ENCODE data around the gene SORCS2. TPM values are rescaled to one million over a fixed set of nuclear protein-coding genes. Genes with fewer than 3 reads are reported as not detected.
A peak's percentile ranks its signal among the peaks of the same experiment; 100 is the strongest.

Gene SORCS2
- total and polyA plus RNA-seq, 4 donors = 0.05 to 8.4 (median 1.8) TPM

- DNase-seq (no peak), ATAC-seq (ENCODE audit: low FRiP score) (no peak)
- Histone ChIP-seq H3K4me3 (ENCODE audit: low read length in 2 of 2) (no peak overlapping the region), H3K27me3 (ENCODE audit: control insufficient read depth in 1 of 2, insufficient read depth in 2 of 2, low read length in 1 of 2) (no peaks in the 10 kb centered on the region), H3K9me3 (ENCODE audit: control insufficient read depth, low read length) (no peaks in the 10 kb centered on the region), H3K4me1 (ENCODE audit: control insufficient read depth in 1 of 2, insufficient read depth in 2 of 2, low read length in 2 of 2) (no peaks in the 10 kb centered on the region), H3K27ac (ENCODE audit: low read depth in 1 of 2, low read length in 2 of 2) (no peak overlapping the region), H3K36me3 (ENCODE audit: control insufficient read depth in 1 of 2, insufficient read depth in 2 of 2, low read length in 1 of 2) (no peaks in the 10 kb centered on the region)
- intact Hi-C loops (cut with DNase I) = no loop called here
- WGBS, 2 donors = 90 to 92% methylated on average over 11 of the region's 11 CpGs
Measured at GRCh38 chr4:7621252-7622035, 429.1 kb downstream of the SORCS2 start.

DNA sequence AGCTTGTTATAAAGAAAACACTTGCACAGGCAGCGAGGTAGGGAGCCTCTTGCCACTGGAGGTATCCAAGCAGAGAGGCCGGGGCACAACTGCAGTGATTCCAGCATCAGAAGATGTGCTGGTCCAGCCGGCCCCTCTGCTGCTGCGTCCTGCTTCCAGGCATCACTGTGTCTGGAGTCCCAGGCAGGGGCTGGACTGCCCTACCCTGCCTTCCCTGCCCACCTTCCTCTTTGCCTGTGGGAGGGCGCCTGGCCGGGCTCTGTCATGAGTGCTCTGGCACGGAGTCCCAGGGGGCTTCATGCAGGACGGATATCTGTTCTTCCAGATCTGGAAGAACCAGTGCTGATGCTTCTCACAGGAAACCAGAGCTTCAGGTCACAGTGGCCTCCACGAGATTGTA, 430.0 kb downstream of the SORCS2 start:
- Histone ChIP-seq H3K27me3 (ENCODE audit: control insufficient read depth in 1 of 2, insufficient read depth in 2 of 2, low read length in 1 of 2) (no peaks in the 10 kb centered on the region), H3K4me1 (ENCODE audit: control insufficient read depth in 1 of 2, insufficient read depth in 2 of 2, low read length in 2 of 2) (no peaks in the 10 kb centered on the region), H3K36me3 (ENCODE audit: control insufficient read depth in 1 of 2, insufficient read depth in 2 of 2, low read length in 1 of 2) (no peaks in the 10 kb centered on the region), H3K9me3 (ENCODE audit: control insufficient read depth, low read length) (no peaks in the 10 kb centered on the region), H3K4me3 (ENCODE audit: low read length in 2 of 2) (no peak overlapping the region), H3K27ac (ENCODE audit: low read depth in 1 of 2, low read length in 2 of 2) (no peak overlapping the region)
- ATAC-seq (ENCODE audit: low FRiP score) (no peak), DNase-seq (peak in 1 of 2 donors; percentile 69)
- 92% methylated on average over 9 of the region's 9 CpGs for WGBS, 2 donors
- intact Hi-C loops (cut with DNase I) = no loop called here

- Histone ChIP-seq H3K27ac (ENCODE audit: low read depth in 1 of 2, low read length in 2 of 2) (no peak overlapping the region), H3K9me3 (ENCODE audit: control insufficient read depth, low read length) (no peaks in the 10 kb centered on the region), H3K27me3 (ENCODE audit: control insufficient read depth in 1 of 2, insufficient read depth in 2 of 2, low read length in 1 of 2) (no peaks in the 10 kb centered on the region), H3K4me1 (ENCODE audit: control insufficient read depth in 1 of 2, insufficient read depth in 2 of 2, low read length in 2 of 2) (no peaks in the 10 kb centered on the region), H3K4me3 (ENCODE audit: low read length in 2 of 2) (no peak overlapping the region), H3K36me3 (ENCODE audit: control insufficient read depth in 1 of 2, insufficient read depth in 2 of 2, low read length in 1 of 2) (no peaks in the 10 kb centered on the region)
- intact Hi-C loops (cut with DNase I) = no loop called here
- ATAC-seq (ENCODE audit: low FRiP score) (no peak), DNase-seq (peak in 1 of 2 donors; percentile 61)
- WGBS, 2 donors = 90% methylated on average over 13 of the region's 13 CpGs
Measured at GRCh38 chr4:7623468-7623867, 431.1 kb downstream of the SORCS2 start.

DNA sequence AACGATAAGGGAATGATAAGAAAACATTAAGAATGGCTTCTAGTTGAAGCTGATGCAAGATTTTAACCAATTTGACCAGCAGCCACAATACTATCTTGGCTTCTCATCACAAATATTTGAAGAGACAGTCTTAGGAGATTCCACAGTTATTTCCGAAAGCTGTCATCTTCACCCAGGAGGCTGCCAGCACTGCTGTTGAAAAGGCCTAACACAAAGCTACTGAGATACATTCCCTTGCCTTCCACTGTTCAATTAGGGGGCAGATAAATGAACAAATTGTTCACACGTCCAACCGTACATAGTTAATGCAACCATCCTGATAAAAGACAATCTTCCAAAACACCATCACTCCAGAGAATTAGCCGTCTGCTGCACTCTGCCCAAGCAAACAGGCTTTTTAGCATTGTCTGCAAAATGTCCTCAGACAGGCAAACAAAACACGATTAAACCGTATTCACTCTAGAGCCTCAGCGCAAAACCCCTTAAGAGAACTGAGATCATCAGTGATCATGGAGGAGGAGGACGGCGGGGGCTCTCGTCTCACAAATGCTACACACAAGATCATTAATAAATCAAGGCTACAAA, 432.1 kb downstream of the SORCS2 start:
- no peak for DNase-seq
- Histone ChIP-seq H3K4me3 (ENCODE audit: low read length in 2 of 2) (no peak overlapping the region), H3K27ac (ENCODE audit: low read depth in 1 of 2, low read length in 2 of 2) (no peak overlapping the region), H3K9me3 (ENCODE audit: control insufficient read depth, low read length) (no peaks in the 10 kb centered on the region), H3K4me1 (ENCODE audit: control insufficient read depth in 1 of 2, insufficient read depth in 2 of 2, low read length in 2 of 2) (no peaks in the 10 kb centered on the region), H3K27me3 (ENCODE audit: control insufficient read depth in 1 of 2, insufficient read depth in 2 of 2, low read length in 1 of 2) (no peaks in the 10 kb centered on the region), H3K36me3 (ENCODE audit: control insufficient read depth in 1 of 2, insufficient read depth in 2 of 2, low read length in 1 of 2) (no peaks in the 10 kb centered on the region)
- intact Hi-C loops (cut with DNase I) = no loop called here
- ATAC-seq (ENCODE audit: low FRiP score) = no peak
- WGBS, 2 donors = 52 to 54% methylated on average over 11 of the region's 11 CpGs

- Histone ChIP-seq H3K9me3 (ENCODE audit: control insufficient read depth, low read length) (no peaks in the 10 kb centered on the region), H3K4me1 (ENCODE audit: control insufficient read depth in 1 of 2, insufficient read depth in 2 of 2, low read length in 2 of 2) (no peaks in the 10 kb centered on the region), H3K36me3 (ENCODE audit: control insufficient read depth in 1 of 2, insufficient read depth in 2 of 2, low read length in 1 of 2) (no peaks in the 10 kb centered on the region), H3K27me3 (ENCODE audit: control insufficient read depth in 1 of 2, insufficient read depth in 2 of 2, low read length in 1 of 2) (no peaks in the 10 kb centered on the region), H3K4me3 (ENCODE audit: low read length in 2 of 2) (no peak overlapping the region), H3K27ac (ENCODE audit: low read depth in 1 of 2, low read length in 2 of 2) (no peak overlapping the region)
- peak in 1 of 2 donors; percentile 74 for DNase-seq
- WGBS, 2 donors = 3 to 6% methylated on average over 3 of the region's 3 CpGs
- intact Hi-C loops (cut with DNase I) = no loop called here
- ATAC-seq (ENCODE audit: low FRiP score) = no peak
Measured at GRCh38 chr4:7625071-7625470, 432.7 kb downstream of the SORCS2 start.

GRCh38 chr4:7626531-7626930, 434.2 kb downstream of the SORCS2 start:
- no peak overlapping the region for H3K4me3 ChIP-seq (ENCODE audit: low read length in 2 of 2)
- no peaks in the 10 kb centered on the region for H3K4me1 ChIP-seq (ENCODE audit: control insufficient read depth in 1 of 2, insufficient read depth in 2 of 2, low read length in 2 of 2)
- no peak overlapping the region for H3K27ac ChIP-seq (ENCODE audit: low read depth in 1 of 2, low read length in 2 of 2)
- WGBS, 2 donors = 92 to 94% methylated on average over 7 of the region's 7 CpGs
- H3K36me3 ChIP-seq (ENCODE audit: control insufficient read depth in 1 of 2, insufficient read depth in 2 of 2, low read length in 1 of 2) = no peaks in the 10 kb centered on the region
- intact Hi-C loops (cut with DNase I) = no loop called here
- H3K9me3 ChIP-seq (ENCODE audit: control insufficient read depth, low read length) = no peaks in the 10 kb centered on the region
- ATAC-seq (ENCODE audit: low FRiP score) (no peak), DNase-seq (no peak)
- H3K27me3 ChIP-seq (ENCODE audit: control insufficient read depth in 1 of 2, insufficient read depth in 2 of 2, low read length in 1 of 2) = no peaks in the 10 kb centered on the region

DNA sequence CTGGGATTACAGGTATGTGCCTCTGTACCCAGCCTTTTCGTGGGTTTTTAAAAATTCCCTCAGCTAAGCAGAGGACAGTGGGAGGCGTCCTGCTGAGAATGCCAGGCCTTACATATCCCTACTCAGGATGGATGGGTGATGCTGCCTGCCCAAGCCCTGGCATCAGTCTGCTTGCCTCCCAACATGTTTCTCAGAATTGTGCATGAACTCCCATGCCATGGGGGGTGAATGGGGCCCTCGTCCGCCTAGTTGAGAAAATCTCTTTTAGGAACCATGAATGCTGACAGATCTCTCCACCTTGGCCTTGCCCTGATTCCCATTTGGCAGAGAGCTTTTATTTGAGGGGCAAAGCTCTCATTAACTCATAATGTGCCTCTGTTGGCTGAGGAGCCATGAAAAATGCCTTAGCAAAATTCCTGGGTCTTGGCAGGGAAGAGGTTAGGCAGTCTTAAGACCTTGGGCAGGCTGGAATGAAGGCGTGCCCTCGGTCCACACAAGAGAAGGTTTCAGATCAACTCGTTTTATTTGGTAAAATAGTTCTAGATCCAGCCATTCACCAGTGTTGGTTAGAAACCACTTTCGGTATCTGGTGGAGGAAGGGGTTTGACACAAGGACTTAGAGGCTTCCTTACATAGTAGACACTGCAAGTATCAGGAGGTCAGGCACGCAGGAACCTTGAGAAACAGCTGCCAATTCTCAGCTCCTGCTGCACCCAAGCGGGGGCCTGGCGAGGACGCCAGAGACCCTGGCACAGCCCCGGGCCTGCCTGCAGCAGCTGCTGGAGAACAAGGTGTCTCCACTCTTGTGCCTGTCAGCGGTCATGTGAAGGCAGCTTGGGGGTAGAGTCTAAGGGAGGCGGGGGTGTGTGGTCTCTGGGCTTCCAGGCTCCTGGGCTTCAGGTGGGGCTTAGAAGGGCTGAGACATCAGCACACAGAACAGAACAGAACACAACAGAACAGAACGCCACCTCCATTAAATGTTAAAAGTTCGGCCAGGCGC, 435.2 kb downstream of the SORCS2 start:
- intact Hi-C loops (cut with DNase I) = no loop called here
- ATAC-seq (ENCODE audit: low FRiP score) (no peak), DNase-seq (peak in 1 of 2 donors; percentile 57)
- no peaks in the 10 kb centered on the region for H3K4me1 ChIP-seq (ENCODE audit: control insufficient read depth in 1 of 2, insufficient read depth in 2 of 2, low read length in 2 of 2)
- H3K36me3 ChIP-seq (ENCODE audit: control insufficient read depth in 1 of 2, insufficient read depth in 2 of 2, low read length in 1 of 2) = no peaks in the 10 kb centered on the region
- no peak overlapping the region for H3K4me3 ChIP-seq (ENCODE audit: low read length in 2 of 2)
- no peaks in the 10 kb centered on the region for H3K27me3 ChIP-seq (ENCODE audit: control insufficient read depth in 1 of 2, insufficient read depth in 2 of 2, low read length in 1 of 2)
- no peaks in the 10 kb centered on the region for H3K9me3 ChIP-seq (ENCODE audit: control insufficient read depth, low read length)
- no peak overlapping the region for H3K27ac ChIP-seq (ENCODE audit: low read depth in 1 of 2, low read length in 2 of 2)
- WGBS, 2 donors = 87 to 93% methylated on average over 18 of the region's 18 CpGs

DNA sequence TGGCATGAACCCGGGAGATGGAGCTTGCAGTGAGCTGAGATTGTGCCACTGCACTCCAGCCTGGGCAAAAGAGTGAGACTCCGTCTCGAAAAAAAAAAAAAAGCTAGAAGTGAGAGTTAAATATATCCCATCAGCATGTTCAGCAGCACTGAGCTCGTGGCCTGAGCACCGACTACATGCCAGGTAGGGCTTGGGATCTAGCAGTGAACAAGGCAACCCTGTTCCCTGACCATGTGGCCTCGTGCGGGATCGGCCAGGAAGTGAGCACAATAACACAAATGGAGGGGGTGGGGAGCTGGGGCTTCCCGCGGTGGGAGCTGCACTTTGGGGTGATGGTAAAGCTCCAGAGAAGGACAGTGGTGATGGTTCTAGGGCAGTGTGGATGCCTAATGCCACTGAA, 436.1 kb downstream of the SORCS2 start:
- Histone ChIP-seq H3K4me3 (ENCODE audit: low read length in 2 of 2) (no peak overlapping the region), H3K36me3 (ENCODE audit: control insufficient read depth in 1 of 2, insufficient read depth in 2 of 2, low read length in 1 of 2) (no peaks in the 10 kb centered on the region), H3K9me3 (ENCODE audit: control insufficient read depth, low read length) (no peaks in the 10 kb centered on the region), H3K27me3 (ENCODE audit: control insufficient read depth in 1 of 2, insufficient read depth in 2 of 2, low read length in 1 of 2) (no peaks in the 10 kb centered on the region), H3K4me1 (ENCODE audit: control insufficient read depth in 1 of 2, insufficient read depth in 2 of 2, low read length in 2 of 2) (no peaks in the 10 kb centered on the region), H3K27ac (ENCODE audit: low read depth in 1 of 2, low read length in 2 of 2) (no peak overlapping the region)
- DNase-seq (no peak), ATAC-seq (ENCODE audit: low FRiP score) (no peak)
- intact Hi-C loops (cut with DNase I) = no loop called here
- 50 to 60% methylated on average over 9 to 10 of the region's 10 CpGs for WGBS, 2 donors

Measured in aorta (tissue), 5 donors.